HFFc6 (cell line): ENCODE measurements around the gene BRWD1. TPM values are rescaled to one million over a fixed set of nuclear protein-coding genes. Genes with fewer than 3 reads are reported as not detected.

Experiments used
- DNase-seq: peaks from one replicate; pipeline ENCODE4 v3.0.0-alpha.2; 2018
- H3K27ac Mint-ChIP-seq: 2 replicates; pipeline ENCODE4 v1.8.0; 2020; ENCODE audit warnings: mild to moderate bottlenecking, mixed read lengths
- H3K27me3 Mint-ChIP-seq: 2 replicates; pipeline ENCODE4 v1.8.0; 2021; ENCODE audit warnings: mild to moderate bottlenecking, moderate library complexity, mixed read lengths; ENCODE audit not compliant: insufficient read depth
- H3K36me3 Mint-ChIP-seq: 2 replicates; pipeline ENCODE4 v1.8.0; 2021; ENCODE audit warnings: low read depth, mixed read lengths
- H3K4me1 Mint-ChIP-seq: 2 replicates; pipeline ENCODE4 v1.8.0; 2020; ENCODE audit warnings: low read depth, mixed read lengths
- H3K4me3 Mint-ChIP-seq: 2 replicates; pipeline ENCODE4 v1.8.0; 2020; ENCODE audit warnings: mild to moderate bottlenecking, moderate library complexity, mixed read lengths
- H3K9me3 Mint-ChIP-seq: 2 replicates; pipeline ENCODE4 v1.8.0; 2020; ENCODE audit warnings: mild to moderate bottlenecking, mixed read lengths
- CTCF ChIP-seq: fragments of 200-600 bp; sonication (generic); IDR thresholded peaks from 2 replicates; pipeline ENCODE4 v1.5.0; 2021; ENCODE audit warnings: antibody characterized with exemption, mild to moderate bottlenecking
- total RNA-seq, 6 experiments: library from RNA; stranded (reverse); fragmentation: NEBNext Ultra II Directional; extraction: Animal tissue kit (Norgen Biotek cat#: 25700); gene quantifications; 2 replicates in 1 of 6; 3 replicates in 5 of 6; pipeline ENCODE4 v1.2.3, GENCODE V29; 2021

BRWD1 gene
- total RNA-seq, 6 experiments from 2014 or later: 15.0 to 17.7 (median 15.9) TPM

- Mint-ChIP-seq H3K27me3 (no peaks in the 10 kb centered on the region), H3K4me3 (no peak overlapping the region), H3K4me1 (no peaks in the 10 kb centered on the region), H3K36me3 (no peaks in the 10 kb centered on the region; the same call in 1 of the 2 replicates), H3K27ac (no peak overlapping the region), H3K9me3 (no peaks in the 10 kb centered on the region)
- no peak for DNase-seq
- no peak for TF ChIP-seq CTCF
These were observed 98.4 kb downstream of the BRWD1 start for GRCh38 chr21:39215078-39215477.

- Mint-ChIP-seq H3K36me3 (peaks cover 15% of the 10 kb centered on the region), H3K27me3 (no peaks in the 10 kb centered on the region), H3K4me3 (no peak overlapping the region)
These were observed 104.1 kb downstream of the BRWD1 start for GRCh38 chr21:39209334-39209688.

GRCh38 chr21:39208624-39209333 is 104.7 kb downstream of the BRWD1 start:
- Mint-ChIP-seq H3K4me1 (no peaks in the 10 kb centered on the region), H3K36me3 (peaks cover 15% of the 10 kb centered on the region), H3K4me3 (no peak overlapping the region), H3K27me3 (no peaks in the 10 kb centered on the region), H3K9me3 (no peaks in the 10 kb centered on the region), H3K27ac (peak overlapping the region; percentile 22; the same call in 1 of the 2 replicates)
- TF ChIP-seq CTCF: no peak
- DNase-seq: no peak

More at GRCh38 chr21:39209334-39209688, 104.1 kb downstream of the BRWD1 start:
- H3K27ac Mint-ChIP-seq: no peak overlapping the region
- no peaks in the 10 kb centered on the region for H3K9me3 Mint-ChIP-seq
- no peak for TF ChIP-seq CTCF
- H3K4me1 Mint-ChIP-seq: no peaks in the 10 kb centered on the region
- no peak for DNase-seq

- no peak overlapping the region for H3K4me3 Mint-ChIP-seq
- H3K27ac Mint-ChIP-seq: no peak overlapping the region
- no peak for DNase-seq
- peaks cover 19% of the 10 kb centered on the region for H3K4me1 Mint-ChIP-seq
- peaks cover 33% of the 10 kb centered on the region for H3K36me3 Mint-ChIP-seq
- H3K27me3 Mint-ChIP-seq: no peaks in the 10 kb centered on the region; the same call in 1 of the 2 replicates
- TF ChIP-seq CTCF: peak; percentile 60
- H3K9me3 Mint-ChIP-seq: no peaks in the 10 kb centered on the region
These were observed 109.3 kb downstream of the BRWD1 start for GRCh38 chr21:39204134-39204533.

- Mint-ChIP-seq H3K4me1 (peaks cover 30% of the 10 kb centered on the region), H3K36me3 (peaks cover 53% of the 10 kb centered on the region), H3K27ac (no peak overlapping the region; the same call in 1 of the 2 replicates), H3K27me3 (no peaks in the 10 kb centered on the region; the same call in 1 of the 2 replicates), H3K9me3 (no peaks in the 10 kb centered on the region), H3K4me3 (no peak overlapping the region)
- peak; percentile 21 for DNase-seq
- no peak for TF ChIP-seq CTCF
These were observed 114.6 kb downstream of the BRWD1 start for GRCh38 chr21:39198800-39199199.
